Measurements from ENCODE around the gene SPTBN4.

The SPTBN4 gene

GRCh38 chr19:40567750-40568494 lies 101.1 kb downstream of the SPTBN4 start:
- DNase-seq, result no peak

GRCh38 chr19:40570313-40571004 lies 103.7 kb downstream of the SPTBN4 start:
- DNase-seq, result peak; percentile 97

- DNase-seq, result no peak
These were observed 104.2 kb downstream of the SPTBN4 start for GRCh38 chr19:40571005-40571318.

- DNase-seq, result no peak
These were observed 105.2 kb downstream of the SPTBN4 start for GRCh38 chr19:40571831-40572495.

- DNase-seq, result no peak
These were observed 108.5 kb downstream of the SPTBN4 start for GRCh38 chr19:40575326-40575725.

- DNase-seq, result peak; percentile 42
These were observed 109.4 kb downstream of the SPTBN4 start for GRCh38 chr19:40576151-40576584.

- DNase-seq, result peak; percentile 95
These were observed 110.0 kb downstream of the SPTBN4 start, which contains the start of gene SHKBP1 for GRCh38 chr19:40576585-40577451. TSS of gene SHKBP1 (plus strand) at chr19:40576873. CDS start at chr19:40576900, 27 bp downstream.

- DNase-seq, result no peak
These were observed 111.7 kb downstream of the SPTBN4 start for GRCh38 chr19:40578442-40578908.

GRCh38 chr19:40580619-40581018 lies 113.8 kb downstream of the SPTBN4 start:
- DNase-seq, result no peak

GRCh38 chr19:40581531-40581930 lies 114.7 kb downstream of the SPTBN4 start:
- no peak for DNase-seq

GRCh38 chr19:40582467-40582866 lies 115.7 kb downstream of the SPTBN4 start:
- no peak for DNase-seq

GRCh38 chr19:40583283-40583682 lies 116.5 kb downstream of the SPTBN4 start:
- no peak for DNase-seq

- no peak for DNase-seq
These were observed 117.2 kb downstream of the SPTBN4 start for GRCh38 chr19:40584007-40584406.

GRCh38 chr19:40585241-40585981 lies 118.6 kb downstream of the SPTBN4 start:
- no peak for DNase-seq

- DNase-seq, result no peak
These were observed 119.2 kb downstream of the SPTBN4 start for GRCh38 chr19:40585982-40586422.

- DNase-seq, result no peak
These were observed 119.8 kb downstream of the SPTBN4 start for GRCh38 chr19:40586611-40587010.

GRCh38 chr19:40588110-40588854 lies 121.5 kb downstream of the SPTBN4 start:
- no peak for DNase-seq

- DNase-seq, result no peak
These were observed 122.2 kb downstream of the SPTBN4 start for GRCh38 chr19:40588926-40589569.

- DNase-seq, result no peak
These were observed 123.0 kb downstream of the SPTBN4 start for GRCh38 chr19:40589591-40590429.
